Naive B cell (primary cell): ENCODE results near the gene OSBPL1A. TPM values are rescaled to one million over a fixed set of nuclear protein-coding genes. Genes with fewer than 3 reads are reported as not detected.

ENCODE experiments used
- ATAC-seq, 2 donors: fragments of 150-1000 bp; cut with Tn5 transposase; 2 replicates each; pipeline ENCODE4 v1.10.0; 2021; ENCODE audit warnings: low read depth in 2 of 2, mild to moderate bottlenecking in 2 of 2, moderate library complexity in 2 of 2
- DNase-seq: peaks from one replicate; pipeline ENCODE4 v3.0.0; 2022
- H3K27ac Mint-ChIP-seq, 6 donors: one replicate each; pipeline ENCODE4 v1.8.0; 2020 to 2022; ENCODE audit warnings: mild to moderate bottlenecking in 6 of 6, mixed read lengths in 6 of 6, moderate library complexity in 5 of 6, inconsistent platforms in 2 of 6
- H3K27me3 Mint-ChIP-seq, 3 donors: one replicate each; pipeline ENCODE4 v1.8.0; 2021 to 2022; ENCODE audit warnings: mixed read lengths in 3 of 3, mild to moderate bottlenecking in 1 of 3
- H3K36me3 Mint-ChIP-seq, 2 donors: one replicate each; pipeline ENCODE4 v1.8.0; 2020 to 2022; ENCODE audit warnings: mixed read lengths in 2 of 2, inconsistent platforms in 1 of 2, mild to moderate bottlenecking in 1 of 2
- H3K4me1 Mint-ChIP-seq, 3 donors: one replicate each; pipeline ENCODE4 v1.8.0; 2020 to 2022; ENCODE audit warnings: mixed read lengths in 3 of 3, inconsistent platforms in 1 of 3, mild to moderate bottlenecking in 1 of 3, moderate library complexity in 1 of 3
- H3K4me3 Mint-ChIP-seq, 8 donors: one replicate each; pipeline ENCODE4 v1.8.0; 2020 to 2022; ENCODE audit warnings: mild to moderate bottlenecking in 8 of 8, mixed read lengths in 8 of 8, moderate library complexity in 8 of 8, inconsistent platforms in 2 of 8
- H3K9me3 Mint-ChIP-seq, 7 donors: one replicate each; pipeline ENCODE4 v1.8.0; 2020 to 2022; ENCODE audit warnings: mixed read lengths in 7 of 7, mild to moderate bottlenecking in 5 of 7, inconsistent platforms in 2 of 7, moderate library complexity in 1 of 7
- polyA plus RNA-seq, 6 donors: library from polyadenylated mRNA; unstranded; fragments of 300-500 nt; fragmentation: Illumina TruSeq; gene quantifications; one replicate each; pipeline ENCODE4 v1.2.3, GENCODE V29; 2021; ENCODE audit warnings: low read depth in 6 of 6

OSBPL1A gene
- polyA plus RNA-seq, 6 donors from 2014 or later = 1.8 to 4.4 (median 3.6) TPM; not detected in 1

DNA sequence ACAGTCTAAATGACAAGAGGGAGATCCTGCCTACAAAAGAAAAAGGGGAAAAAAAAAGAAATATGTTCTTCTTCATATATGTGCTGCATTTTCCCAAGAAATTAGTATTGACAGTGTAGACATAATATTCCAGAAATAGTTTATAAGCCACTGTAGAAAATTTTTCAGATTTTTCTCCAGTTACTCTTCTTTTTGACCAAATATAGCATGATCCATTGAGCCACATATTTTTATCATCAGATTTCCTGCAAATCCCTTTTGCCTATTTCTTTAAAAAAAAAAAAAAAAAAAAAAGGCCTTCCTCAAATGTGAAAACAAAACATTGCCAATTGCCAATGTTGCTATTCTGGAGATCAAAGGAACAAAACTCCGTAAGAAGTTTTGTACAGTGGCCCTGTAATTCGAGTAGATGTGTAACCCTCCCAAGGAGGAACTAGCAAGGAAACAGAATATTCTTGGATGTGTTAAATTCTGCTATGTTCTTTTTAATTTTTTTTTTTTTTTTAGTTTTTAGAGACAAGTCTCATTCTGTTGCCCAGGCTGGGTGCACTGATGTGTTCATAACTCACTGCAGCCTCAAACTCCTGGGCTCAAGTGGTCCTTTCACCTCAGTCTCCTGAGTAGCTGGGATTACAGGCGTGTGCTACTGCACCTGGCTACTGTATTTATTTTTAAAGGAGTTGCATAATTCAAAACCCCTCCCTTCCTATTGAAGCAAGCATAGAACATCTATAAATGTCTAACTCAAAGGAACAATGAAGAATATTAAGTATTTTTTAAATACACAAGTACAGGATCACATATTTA, 271.3 kb downstream of the OSBPL1A start:
- Mint-ChIP-seq H3K9me3 (no peaks in the 10 kb centered on the region), H3K27ac (no peak overlapping the region), H3K36me3 (peaks cover 20 to 28% of the 10 kb centered on the region in 2 donors)

DNA sequence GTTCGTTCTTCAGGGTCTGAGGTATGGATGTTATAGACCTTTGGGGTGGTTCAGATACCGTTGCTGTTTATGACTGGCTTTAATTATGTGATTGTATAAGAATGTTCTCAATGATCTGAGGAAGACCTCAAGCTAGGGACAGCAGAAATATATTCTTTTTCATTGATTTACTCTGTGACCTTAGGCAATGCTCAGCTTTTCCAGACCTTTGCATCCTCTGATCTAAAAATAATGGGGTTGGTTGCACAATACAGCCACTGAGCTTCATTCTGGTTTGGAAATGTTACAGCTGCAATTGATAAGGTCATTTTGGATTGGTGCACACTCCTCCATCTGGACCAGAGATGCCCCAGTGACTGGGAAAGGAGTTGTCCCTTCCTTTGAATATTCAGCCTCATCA, 276.0 kb downstream of the OSBPL1A start:
- Mint-ChIP-seq H3K9me3 (no peaks in the 10 kb centered on the region), H3K4me1 (peaks cover 0 to 2% (median 0%) of the 10 kb centered on the region in 3 donors), H3K27ac (no peak overlapping the region), H3K36me3 (peaks cover 11 to 18% of the 10 kb centered on the region in 2 donors), H3K27me3 (no peaks in the 10 kb centered on the region), H3K4me3 (no peak overlapping the region)
- ATAC-seq (no peak), DNase-seq (no peak)

More for the DNA sequence above, 271.3 kb downstream of the OSBPL1A start:
- Mint-ChIP-seq H3K27me3 (no peaks in the 10 kb centered on the region), H3K4me3 (no peak overlapping the region), H3K4me1 (no peaks in the 10 kb centered on the region)
- DNase-seq (no peak), ATAC-seq (no peak)

DNA sequence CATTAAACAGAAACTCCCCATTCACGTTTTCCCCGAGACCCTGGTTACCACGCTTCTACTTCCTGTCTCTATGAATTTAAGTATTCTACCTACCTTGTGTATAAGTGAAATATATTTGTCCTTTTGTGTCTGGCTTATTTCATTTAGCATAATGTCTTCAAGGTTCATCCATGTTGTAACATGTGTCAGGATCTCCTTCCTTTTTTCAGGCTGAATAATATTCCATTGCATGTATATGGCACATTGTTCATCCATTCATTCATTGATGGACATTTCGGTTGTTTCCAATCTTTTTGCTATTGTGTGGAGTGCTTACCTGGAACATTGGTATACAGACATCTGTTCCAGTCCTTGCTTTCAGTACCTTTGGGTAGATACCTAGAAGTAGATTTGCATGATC, 276.9 kb downstream of the OSBPL1A start:
- no peak for ATAC-seq
- H3K4me1 Mint-ChIP-seq = peaks cover 2 to 7% (median 4%) of the 10 kb centered on the region in 3 donors
- peaks cover 10 to 18% of the 10 kb centered on the region in 2 donors for H3K36me3 Mint-ChIP-seq
- no peak for DNase-seq
- H3K4me3 Mint-ChIP-seq = no peak overlapping the region
- no peaks in the 10 kb centered on the region for H3K9me3 Mint-ChIP-seq
- H3K27ac Mint-ChIP-seq = no peak overlapping the region
- no peaks in the 10 kb centered on the region for H3K27me3 Mint-ChIP-seq

DNA sequence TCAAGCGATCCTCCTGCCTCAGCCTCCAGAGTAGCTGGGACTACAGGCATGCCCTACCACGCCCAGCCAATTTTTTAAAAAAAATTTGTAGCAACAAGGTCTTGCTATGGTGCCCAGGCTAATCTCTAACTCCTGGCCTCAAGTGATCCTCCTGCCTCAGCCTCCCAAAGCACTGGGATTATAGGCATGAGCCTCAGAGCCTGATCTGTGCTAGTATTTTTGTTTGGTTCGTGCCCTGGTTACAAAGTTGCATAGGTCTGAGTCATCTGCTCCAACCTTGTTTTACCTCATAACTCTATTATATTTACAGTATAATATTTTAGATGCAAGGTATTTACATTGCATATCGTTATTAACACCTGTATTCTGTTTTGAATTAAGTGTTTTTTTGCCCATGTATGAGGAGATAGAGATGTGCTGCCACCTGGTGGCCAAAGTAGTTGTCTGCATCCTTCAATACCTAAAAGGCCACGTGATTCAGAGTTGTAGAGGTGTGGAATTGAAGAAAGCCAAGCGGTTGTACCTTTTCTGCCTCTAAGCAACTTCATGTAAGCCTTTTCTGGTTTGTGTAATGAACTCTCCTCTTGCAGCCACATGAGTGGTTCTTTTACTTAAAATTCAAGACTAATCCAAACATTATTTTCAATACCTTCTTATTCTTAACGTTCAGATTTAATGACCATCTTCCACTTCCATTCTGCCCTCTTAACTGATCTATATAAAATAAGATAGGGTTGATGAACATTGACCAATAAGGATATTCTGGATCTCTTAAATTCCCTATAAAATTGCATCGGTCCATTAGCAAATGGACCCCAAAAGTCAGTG, 278.7 kb downstream of the OSBPL1A start:
- H3K36me3 Mint-ChIP-seq = peaks cover 6 to 7% of the 10 kb centered on the region in 2 donors
- no peak overlapping the region for H3K4me3 Mint-ChIP-seq
- DNase-seq (peak; percentile 63), ATAC-seq (peak; percentile 66 to 77)
- peak overlapping the region in 1 of 6 donors; percentile 34 for H3K27ac Mint-ChIP-seq
- H3K27me3 Mint-ChIP-seq = no peaks in the 10 kb centered on the region
- no peaks in the 10 kb centered on the region for H3K9me3 Mint-ChIP-seq
- peaks cover 8 to 17% (median 14%) of the 10 kb centered on the region in 3 donors for H3K4me1 Mint-ChIP-seq

DNA sequence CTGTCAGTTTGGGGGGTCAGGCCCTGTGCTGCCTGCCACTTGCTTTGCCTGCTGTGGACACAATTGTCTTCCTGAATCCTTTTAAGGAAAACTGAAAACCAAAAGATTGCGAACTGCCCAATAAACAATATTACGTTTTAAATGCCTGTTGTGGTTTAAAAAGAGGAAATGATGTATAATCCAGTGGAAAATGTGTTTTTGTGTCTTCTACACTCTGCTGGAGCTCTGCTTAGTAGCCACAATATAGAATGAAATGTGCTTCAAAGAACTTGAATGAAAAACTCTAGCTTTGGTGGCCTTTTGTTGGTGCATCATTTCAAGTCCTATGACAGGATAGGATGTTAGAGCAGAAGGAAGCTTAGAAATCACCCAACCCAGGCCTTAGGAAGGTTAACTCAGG, 282.0 kb downstream of the OSBPL1A start:
- no peak overlapping the region for H3K4me3 Mint-ChIP-seq
- no peaks in the 10 kb centered on the region for H3K27me3 Mint-ChIP-seq
- peaks cover 3 to 14% of the 10 kb centered on the region in 2 donors for H3K36me3 Mint-ChIP-seq
- ATAC-seq = no peak
- peaks cover 8 to 17% (median 14%) of the 10 kb centered on the region in 3 donors for H3K4me1 Mint-ChIP-seq
- DNase-seq = no peak
- no peaks in the 10 kb centered on the region for H3K9me3 Mint-ChIP-seq
- peak overlapping the region in 2 of 6 donors; percentile 34 to 44 for H3K27ac Mint-ChIP-seq

DNA sequence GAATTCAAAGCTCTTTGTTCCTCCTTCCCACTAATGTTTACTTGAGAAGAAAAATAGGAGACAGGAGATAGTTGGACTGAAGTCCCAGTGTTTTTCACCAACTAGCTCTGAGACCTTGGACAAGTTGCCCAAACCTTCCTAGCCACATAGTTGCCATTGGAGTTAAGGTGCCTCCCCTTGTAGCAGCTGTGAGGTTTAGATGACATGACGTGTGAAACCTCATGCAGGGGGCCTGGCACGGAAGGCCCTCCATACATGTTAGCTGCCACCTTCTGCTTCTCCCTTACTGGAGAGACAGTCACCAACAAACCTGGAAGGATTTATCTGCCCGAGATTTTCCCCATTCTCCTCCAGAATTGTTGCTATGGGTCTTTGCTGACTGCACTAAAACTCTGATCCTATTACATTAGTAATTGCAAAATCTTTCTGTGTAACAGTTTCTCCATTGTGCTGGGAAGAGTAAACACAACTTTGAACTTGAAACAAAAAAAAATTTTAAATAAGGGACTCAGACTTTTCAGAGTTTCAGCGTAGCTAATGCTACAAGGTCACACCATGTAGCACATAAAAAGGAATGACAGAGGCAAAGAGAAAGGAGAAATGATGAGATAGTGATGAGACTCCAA, 282.6 kb downstream of the OSBPL1A start:
- peaks cover 0 to 11% of the 10 kb centered on the region in 2 donors for H3K36me3 Mint-ChIP-seq

DNA sequence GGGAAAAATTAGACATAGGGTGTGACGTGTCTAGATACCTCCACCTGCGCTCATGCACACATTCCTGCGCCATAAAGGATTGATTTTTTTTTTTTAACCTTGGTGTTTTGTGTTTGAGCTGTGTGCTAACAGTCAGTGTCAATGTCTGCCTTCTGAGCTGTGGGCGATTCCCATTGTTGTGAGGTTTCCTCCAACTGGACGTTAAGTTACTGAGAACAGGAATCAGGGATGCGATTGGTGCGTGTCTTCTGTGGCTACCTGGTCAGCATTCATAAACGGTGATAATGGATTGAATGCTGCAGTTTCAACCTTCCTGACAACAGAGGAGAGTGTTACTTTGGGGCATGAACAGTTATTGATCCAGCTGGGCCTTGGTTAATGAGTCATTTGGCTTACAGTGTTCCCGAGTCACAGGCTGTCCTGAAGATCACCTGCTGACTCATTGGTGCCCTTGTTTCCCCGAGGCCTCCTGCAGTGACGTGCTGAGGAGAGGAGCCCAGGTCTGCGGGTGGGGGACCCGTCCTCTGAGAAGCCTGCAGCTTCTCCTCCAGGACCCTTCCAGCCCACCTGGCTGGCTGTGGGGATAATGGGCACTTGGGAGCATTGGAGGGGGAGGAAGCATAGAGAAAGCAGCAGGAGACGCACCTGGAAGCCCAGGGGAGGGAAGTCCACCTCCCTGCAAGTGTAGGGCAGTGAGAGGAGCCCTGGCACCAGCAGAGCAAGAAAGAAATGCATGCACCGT, 284.6 kb downstream of the OSBPL1A start:
- Mint-ChIP-seq H3K9me3 (no peaks in the 10 kb centered on the region), H3K4me3 (no peak overlapping the region), H3K27me3 (no peaks in the 10 kb centered on the region), H3K4me1 (peaks cover 8 to 15% (median 14%) of the 10 kb centered on the region in 3 donors), H3K36me3 (peaks cover 0 to 11% of the 10 kb centered on the region in 2 donors), H3K27ac (peak overlapping the region in 2 of 6 donors; percentile 15 to 75)
- no peak for ATAC-seq
- no peak for DNase-seq

More for the DNA sequence above, 282.6 kb downstream of the OSBPL1A start:
- Mint-ChIP-seq H3K4me3 (no peak overlapping the region), H3K9me3 (no peaks in the 10 kb centered on the region), H3K27me3 (no peaks in the 10 kb centered on the region), H3K27ac (peak overlapping the region in 3 of 6 donors; percentile 4 to 44 (median 16)), H3K4me1 (peaks cover 8 to 17% (median 14%) of the 10 kb centered on the region in 3 donors)
- no peak for DNase-seq
- no peak for ATAC-seq

DNA sequence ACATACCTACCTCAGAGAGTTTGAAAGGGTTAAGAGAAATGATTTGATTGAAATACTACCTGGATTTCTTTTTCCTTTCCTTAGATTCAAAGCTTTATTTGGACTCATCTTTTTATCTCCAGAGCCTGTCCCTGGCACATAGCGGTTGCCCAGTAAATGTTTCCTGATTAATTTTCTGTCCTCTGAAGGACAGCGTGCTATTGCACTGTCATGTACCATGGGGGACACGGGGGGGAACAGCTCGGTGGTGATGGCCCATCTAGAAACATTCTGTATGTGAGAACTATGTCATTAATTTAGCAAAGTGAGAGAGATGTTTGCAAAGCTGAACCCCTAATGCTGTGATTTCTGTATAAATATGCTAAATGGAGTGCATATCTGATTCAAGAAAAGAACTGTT, 285.2 kb downstream of the OSBPL1A start:
- no peaks in the 10 kb centered on the region for H3K9me3 Mint-ChIP-seq
- H3K27ac Mint-ChIP-seq = no peak overlapping the region
- H3K4me1 Mint-ChIP-seq = peaks cover 8 to 19% (median 17%) of the 10 kb centered on the region in 3 donors
- DNase-seq = no peak
- no peak overlapping the region for H3K4me3 Mint-ChIP-seq
- peaks cover 2 to 11% of the 10 kb centered on the region in 2 donors for H3K36me3 Mint-ChIP-seq
- no peak for ATAC-seq
- no peaks in the 10 kb centered on the region for H3K27me3 Mint-ChIP-seq

Other genes with a start within 250 kb of the OSBPL1A start
- 10 to 100 TPM; 15.2 to 34.3 (median 27.6) TPM for gene IMPACT, start 28.8 kb upstream of the OSBPL1A start, polyA plus RNA-seq
- gene HRH4, start 62.8 kb upstream of the OSBPL1A start, polyA plus RNA-seq = not detected